SK-N-SH treated with all-trans-retinoic acid at 6 μM for 48 hours (cell line): ENCODE measurements around the gene BRD2.

Source experiments
- ATAC-seq: fragments of 200-7000 bp; cut with Tn5 transposase; 3 replicates; pipeline ENCODE4 v1.9.1; 2020; ENCODE audit warnings: mild to moderate bottlenecking, moderate library complexity
- ARNTL ChIP-seq: fragments of 450-650 bp; formaldehyde crosslinking; IDR thresholded peaks from 2 replicates; pipeline ENCODE4 v1.5.0; 2020; ENCODE audit warnings: low read depth, mild to moderate bottlenecking, moderate library complexity, borderline replicate concordance
- BACH2 ChIP-seq: fragments of 250-450 bp; sonication (Bioruptor Pico); IDR thresholded peaks from 2 replicates; pipeline ENCODE4 v1.9.0; 2021; ENCODE audit warnings: mild to moderate bottlenecking, borderline replicate concordance
- CSDC2 ChIP-seq: fragments of 250-450 bp; sonication (Bioruptor Pico); IDR thresholded peaks from 2 replicates; pipeline ENCODE4 v1.5.0; 2020; ENCODE audit warnings: mild to moderate bottlenecking, moderate library complexity
- GLIS3 ChIP-seq: fragments of 250-450 bp; sonication (Bioruptor Pico); IDR thresholded peaks from 2 replicates; pipeline ENCODE4 v1.5.0; 2020; ENCODE audit warnings: mild to moderate bottlenecking, moderate library complexity
- PATZ1 ChIP-seq: fragments of 250-450 bp; sonication (Bioruptor Pico); IDR thresholded peaks from 2 replicates; pipeline ENCODE4 v1.8.0; 2020; ENCODE audit warnings: mild to moderate bottlenecking, moderate library complexity, borderline replicate concordance
- TOX ChIP-seq: fragments of 250-450 bp; sonication (Bioruptor Pico); IDR thresholded peaks from 2 replicates; pipeline ENCODE4 v1.8.0; 2021; ENCODE audit warnings: mild to moderate bottlenecking, moderate library complexity, borderline replicate concordance
- TSHZ2 ChIP-seq: fragments of 250-450 bp; sonication (Bioruptor Pico); IDR thresholded peaks from 2 replicates; pipeline ENCODE4 v1.5.0; 2020; ENCODE audit warnings: mild to moderate bottlenecking, moderate library complexity
- ZNF8 ChIP-seq: fragments of 450-650 bp; formaldehyde crosslinking; IDR thresholded peaks from 2 replicates; pipeline ENCODE4 v1.5.0; 2020; ENCODE audit warnings: mild to moderate bottlenecking, moderate library complexity

BRD2 gene

GRCh38 chr6:33029328-33030184 is 61.2 kb downstream of the BRD2 start:
- peak; percentile 70 for ATAC-seq

GRCh38 chr6:33030245-33030644 is 61.9 kb downstream of the BRD2 start:
- no peak for ATAC-seq

More at GRCh38 chr6:33029328-33030184, 61.2 kb downstream of the BRD2 start:
- TF ChIP-seq TSHZ2 (CRISPR knock-in tag), result no peak
- TF ChIP-seq PATZ1 (CRISPR knock-in tag), result no peak
- TF ChIP-seq GLIS3 (CRISPR knock-in tag), result no peak
- no peak for TF ChIP-seq TOX (CRISPR knock-in tag)
- no peak for TF ChIP-seq ARNTL (CRISPR knock-in tag)
- TF ChIP-seq BACH2 (CRISPR knock-in tag), result no peak
- TF ChIP-seq CSDC2 (CRISPR knock-in tag), result no peak

More at GRCh38 chr6:33030245-33030644, 61.9 kb downstream of the BRD2 start:
- TF ChIP-seq ZNF8 (CRISPR knock-in tag) (no peak), ARNTL (CRISPR knock-in tag) (no peak)
- TF ChIP-seq, all 23 proteins: peak for 0
